Stimulated activated naive CD4-positive, alpha-beta T cell treated with Interleukin-2 at 50 U/mL for 16 hours (primary cell): Measurements from ENCODE around the gene CNST.

ENCODE experiments used
- DNase-seq: peaks from one replicate; lab custom pipeline; 2025; lab: John Stamatoyannopoulos, UW

Gene CNST

GRCh38 chr1:246566128-246566812 lies at the start of gene CNST, which contains the start of gene TFB2M:
Gene CNST, plus strand, starts transcription at chr1:246566456. Its CDS starts 25,107 bp downstream, at chr1:246591563.
Gene TFB2M, minus strand, starts transcription at chr1:246566261. Its CDS starts 123 bp downstream, at chr1:246566138.
- DNase-seq, result peak; percentile 95

GRCh38 chr1:246517391-246517790 lies 48.9 kb upstream of the CNST start:
- DNase-seq, result no peak

GRCh38 chr1:246518456-246519205 lies 47.6 kb upstream of the CNST start:
- no peak for DNase-seq

DNA sequence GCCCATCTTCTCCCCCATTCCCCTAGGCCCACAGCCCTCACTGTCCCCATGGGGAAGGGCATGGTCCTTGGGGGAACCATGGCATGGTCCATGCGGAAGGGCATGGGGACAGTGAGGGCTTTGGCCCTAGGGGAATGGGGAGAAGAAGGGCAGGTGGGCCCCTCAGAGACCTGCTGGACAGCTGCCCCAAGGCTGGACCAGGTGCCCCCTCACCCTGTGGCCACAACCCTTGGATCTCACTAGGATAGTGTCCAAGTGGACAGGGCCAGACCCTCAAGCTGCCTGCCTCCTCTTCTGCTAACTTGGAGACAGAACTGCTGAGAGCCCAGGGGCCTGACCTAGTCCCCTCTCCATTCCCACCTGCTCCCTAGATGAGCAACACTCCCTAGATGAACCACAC lies 46.7 kb upstream of the CNST start:
- DNase-seq, result no peak

DNA sequence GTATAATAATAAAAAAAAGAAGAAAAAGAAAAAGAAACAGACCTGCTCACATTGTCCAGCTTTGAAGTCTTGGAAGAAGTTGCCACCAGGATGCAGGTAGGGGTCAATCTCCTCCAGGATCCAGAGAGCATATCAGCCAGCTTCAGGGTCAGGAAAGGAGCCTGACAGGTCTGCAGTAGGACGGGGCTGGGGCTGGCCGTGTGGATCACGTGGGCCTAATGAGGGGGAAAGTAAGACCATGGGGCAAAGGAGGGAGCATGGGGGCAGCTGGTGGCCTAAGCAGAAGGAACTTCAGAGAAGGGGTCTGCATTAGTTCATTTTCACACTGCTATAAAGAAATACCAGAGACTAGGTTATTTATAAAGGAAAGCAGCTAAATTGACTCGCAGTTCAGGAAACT lies 39.9 kb upstream of the CNST start:
- DNase-seq, result no peak

GRCh38 chr1:246526915-246527314 lies 39.3 kb upstream of the CNST start:
- DNase-seq, result no peak

- no peak for DNase-seq
Measured at GRCh38 chr1:246527402-246528088, 38.7 kb upstream of the CNST start.

- DNase-seq, result no peak
Measured at GRCh38 chr1:246528933-246529731, 37.1 kb upstream of the CNST start.

GRCh38 chr1:246530482-246530881 lies 35.8 kb upstream of the CNST start:
- DNase-seq, result no peak

DNA sequence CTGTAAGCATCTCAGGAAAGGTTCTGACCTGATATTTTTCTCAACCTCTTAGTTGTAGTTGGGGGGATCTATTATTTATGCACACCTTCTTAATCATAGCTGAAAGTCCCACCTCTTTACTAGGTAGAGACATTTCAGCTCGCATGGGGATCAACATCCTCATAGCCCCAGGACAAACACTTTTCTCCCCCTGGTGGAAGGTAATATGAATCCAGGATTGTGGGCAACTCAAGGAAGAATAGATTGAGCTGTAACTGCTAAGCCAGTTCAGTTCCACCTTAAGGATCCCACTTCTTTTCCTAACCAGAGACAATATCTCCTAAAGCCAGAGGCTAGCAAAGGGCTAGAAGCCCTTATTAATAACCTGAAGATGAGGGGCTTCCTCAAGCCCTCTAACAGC lies 33.7 kb upstream of the CNST start:
- no peak for DNase-seq

GRCh38 chr1:246533371-246533905 lies 32.8 kb upstream of the CNST start:
- no peak for DNase-seq

- no peak for DNase-seq
Measured at GRCh38 chr1:246534114-246534513, 32.1 kb upstream of the CNST start.

DNA sequence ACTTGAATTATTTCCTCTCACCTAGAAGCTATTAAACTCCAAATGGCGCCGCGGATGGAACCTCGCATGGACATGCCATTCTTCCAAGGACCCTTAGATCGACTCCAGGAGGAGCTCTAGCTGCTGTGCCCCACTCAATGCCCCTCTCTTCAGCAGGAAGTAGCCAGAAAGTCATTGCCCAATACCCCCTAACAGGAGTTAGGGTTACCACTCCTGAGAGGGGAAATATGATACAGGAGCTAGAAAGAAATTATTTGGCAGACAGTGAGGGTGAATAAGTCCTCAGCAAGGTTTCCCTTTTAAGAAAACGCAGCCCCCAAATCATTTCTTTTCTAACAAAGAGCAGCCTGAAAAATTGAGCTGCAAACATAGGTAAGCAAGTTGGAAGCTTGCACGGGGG lies 28.8 kb upstream of the CNST start:
- no peak for DNase-seq

GRCh38 chr1:246537887-246538286 lies 28.4 kb upstream of the CNST start:
- no peak for DNase-seq

DNA sequence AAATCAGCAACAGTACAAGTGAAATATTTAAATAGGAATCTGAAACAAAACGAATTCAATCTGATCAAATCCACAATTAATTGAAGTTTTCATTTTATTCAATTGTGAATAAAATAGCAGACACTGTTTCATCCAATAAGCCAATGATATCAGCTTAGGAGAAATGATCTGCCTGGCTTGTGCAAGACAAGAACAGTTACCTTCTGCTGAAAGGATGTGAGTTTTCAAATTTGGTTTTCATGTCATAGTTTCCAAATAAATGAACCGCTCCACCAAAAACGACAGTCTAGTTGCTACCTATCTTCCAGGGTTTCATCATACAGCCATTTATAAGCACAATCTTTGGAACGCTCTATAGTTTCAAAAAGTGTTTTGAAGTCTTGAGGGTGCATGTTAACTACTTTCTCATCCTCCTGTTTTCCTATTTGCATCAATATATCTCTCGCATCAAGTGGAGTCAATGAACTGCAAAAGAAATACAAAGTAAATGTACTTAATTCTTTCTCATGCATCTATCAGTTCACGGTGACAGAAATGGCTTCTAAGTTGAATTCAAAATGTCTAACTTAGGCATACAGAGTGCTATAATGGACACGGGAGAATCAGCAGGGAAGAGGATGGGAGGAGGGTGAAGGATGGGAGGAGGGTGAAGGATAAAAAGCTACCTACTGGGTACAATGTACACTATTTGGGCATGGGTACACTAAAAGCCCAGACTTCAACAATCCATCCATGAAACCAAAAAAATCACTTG lies 25.3 kb upstream of the CNST start:
- DNase-seq, result no peak

DNA sequence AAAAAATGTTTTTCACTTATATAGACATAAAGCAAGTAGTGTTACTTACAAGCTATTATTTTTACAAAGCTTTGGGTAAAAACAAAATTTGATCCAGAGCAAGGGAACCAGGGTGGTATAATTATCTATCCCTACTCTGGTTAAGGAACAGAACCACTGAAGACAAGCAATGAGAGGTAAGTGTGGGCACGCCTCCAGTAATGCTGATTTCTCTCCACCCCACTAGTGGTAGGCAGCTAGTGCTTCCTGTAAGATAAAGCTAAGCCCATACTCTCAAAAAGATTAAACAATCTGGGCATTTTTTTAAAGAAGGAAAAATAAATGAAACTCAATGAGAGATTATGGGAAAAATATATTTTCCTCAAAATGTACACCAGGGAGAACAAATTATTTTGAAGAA lies 22.3 kb upstream of the CNST start:
- DNase-seq, result no peak

DNA sequence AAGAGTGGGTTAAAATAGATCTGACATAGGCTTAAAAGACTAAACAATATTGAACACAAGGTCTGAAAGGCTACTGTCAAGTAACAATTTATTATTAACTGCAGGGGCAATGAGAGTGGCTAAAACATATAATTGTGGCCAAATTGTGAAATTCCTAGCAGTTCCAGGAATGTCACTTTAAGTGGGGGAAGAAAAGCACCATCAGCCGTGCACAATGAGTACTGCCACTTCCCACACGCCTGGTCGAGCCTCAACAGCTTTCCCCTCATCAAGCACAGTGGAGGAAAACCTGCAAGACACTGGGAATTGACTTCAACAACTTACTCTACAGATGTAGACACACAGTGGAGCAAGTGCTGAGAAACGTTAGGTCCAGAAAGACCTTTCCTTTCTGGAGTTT lies 16.6 kb upstream of the CNST start:
- no peak for DNase-seq

DNA sequence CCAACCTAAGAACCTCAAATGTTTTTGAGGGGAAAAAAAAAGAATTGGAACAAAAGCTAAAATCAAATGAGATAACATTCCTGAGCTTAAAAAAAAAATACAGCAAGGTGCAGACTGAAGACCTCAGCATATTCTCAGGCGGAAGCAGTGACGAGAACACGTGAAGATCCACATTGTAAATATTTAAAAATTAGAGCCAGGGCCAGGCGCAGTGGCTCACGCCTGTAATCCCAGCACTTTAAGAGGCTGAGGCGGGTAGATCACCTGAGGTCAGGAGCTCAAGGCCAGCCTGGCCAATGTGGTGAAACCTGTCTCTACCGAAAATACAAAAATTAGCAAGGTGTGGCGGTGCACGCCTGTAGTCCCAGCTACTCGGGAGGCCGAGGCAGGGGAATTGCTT lies 15.9 kb upstream of the CNST start:
- DNase-seq, result no peak

GRCh38 chr1:246552110-246552509 lies 14.1 kb upstream of the CNST start:
- DNase-seq, result no peak

DNA sequence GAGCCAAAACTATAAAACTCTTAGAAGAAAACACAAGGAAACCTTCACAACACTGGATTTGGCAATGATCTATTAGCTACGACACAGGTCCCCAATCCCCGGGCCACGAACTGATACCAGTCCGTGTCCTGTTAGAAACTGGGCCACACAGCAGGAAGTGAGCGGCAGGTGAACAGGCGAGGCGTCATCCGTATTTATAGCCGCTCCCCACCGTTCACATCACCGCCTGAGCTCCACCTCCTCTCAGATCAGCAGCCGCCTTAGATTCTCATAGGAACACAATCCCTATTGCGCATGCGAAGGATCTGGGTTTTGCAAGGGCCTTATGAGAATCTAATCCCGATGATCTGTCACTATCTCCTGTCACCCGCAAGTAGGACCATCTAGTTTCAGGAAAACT lies 12.1 kb upstream of the CNST start:
- DNase-seq, result no peak

DNA sequence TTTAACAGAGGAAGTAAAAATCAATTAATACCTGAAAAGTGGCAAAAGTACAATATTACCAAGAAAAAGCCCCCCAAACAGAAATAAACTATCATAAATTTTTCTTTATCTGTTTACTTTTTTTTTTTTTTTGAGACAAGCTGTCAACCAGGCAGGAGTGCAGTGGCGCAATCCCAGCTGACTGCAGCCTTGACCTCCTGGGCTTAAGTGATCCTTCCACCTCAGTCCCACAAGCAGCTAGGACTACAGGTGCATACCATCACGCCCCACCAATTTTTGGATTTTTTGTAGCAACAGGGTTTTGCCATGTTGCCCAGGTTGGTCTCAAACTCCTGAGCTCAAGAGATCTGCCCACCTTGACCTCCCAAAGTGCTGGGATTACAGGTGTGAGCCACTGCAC lies 8.2 kb upstream of the CNST start:
- no peak for DNase-seq
